Measurements from ENCODE around the gene COG4.
"Not testable (repeated sequence)": the region's sequence is repeated elsewhere in the genome, so short reads cannot be mapped to it uniquely, and the experiment has no call there.

Gene COG4

DNA sequence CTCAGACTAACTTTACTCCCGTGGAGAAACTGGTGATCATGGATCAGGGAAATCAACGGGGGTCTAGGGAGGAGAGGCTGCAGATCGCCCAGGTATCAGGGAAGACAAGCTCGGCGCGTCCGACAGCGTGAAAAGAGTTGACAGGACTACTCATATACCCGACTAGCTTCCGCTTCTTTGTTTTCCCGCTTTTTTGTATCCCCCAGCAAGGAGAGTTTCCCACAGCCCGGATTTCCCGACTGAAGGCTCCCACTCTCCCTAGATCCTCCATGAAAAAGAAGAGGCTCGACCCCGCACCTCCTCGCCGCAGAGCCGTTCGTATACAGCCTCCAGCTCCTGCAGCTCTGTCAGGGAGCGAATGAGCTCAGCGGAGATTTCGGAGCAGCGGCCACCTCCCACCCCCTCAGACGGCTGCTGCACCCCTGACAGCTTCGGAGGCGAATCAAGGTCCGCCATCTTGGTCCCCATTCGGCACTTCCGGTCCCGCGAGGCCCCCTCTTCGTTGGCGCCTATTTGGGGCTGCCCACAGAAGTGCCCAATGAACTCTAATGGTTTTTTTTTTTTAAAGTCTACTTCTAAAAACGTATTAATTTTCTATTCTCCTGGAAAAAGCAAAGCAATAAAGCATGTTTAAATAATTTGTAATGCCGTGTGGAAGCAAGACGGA lies at the start of gene COG4:
Gene COG4 (minus strand): TSS at position 479 of the 667 bp plus-strand sequence. CDS start 11 bp downstream, at position 468.
- peak; percentile 54 for DNase-seq

DNA sequence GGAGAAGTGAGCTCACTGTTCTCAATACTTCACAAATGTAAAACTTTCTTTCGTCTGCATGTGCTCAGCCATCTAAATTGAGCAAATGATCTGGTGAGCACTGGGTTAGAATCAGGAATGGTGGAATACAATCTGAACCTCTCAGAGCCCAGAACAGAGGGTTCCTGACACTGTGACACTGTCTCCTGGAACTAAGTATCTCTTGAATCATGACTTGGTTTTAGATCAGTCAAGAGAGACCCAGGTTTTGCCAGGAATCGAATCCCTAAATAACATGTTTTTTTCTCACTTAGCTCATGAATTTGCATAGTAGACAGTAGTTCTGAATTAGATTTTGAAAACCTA lies 49.5 kb upstream of the COG4 start:
- DNase-seq = no peak

DNA sequence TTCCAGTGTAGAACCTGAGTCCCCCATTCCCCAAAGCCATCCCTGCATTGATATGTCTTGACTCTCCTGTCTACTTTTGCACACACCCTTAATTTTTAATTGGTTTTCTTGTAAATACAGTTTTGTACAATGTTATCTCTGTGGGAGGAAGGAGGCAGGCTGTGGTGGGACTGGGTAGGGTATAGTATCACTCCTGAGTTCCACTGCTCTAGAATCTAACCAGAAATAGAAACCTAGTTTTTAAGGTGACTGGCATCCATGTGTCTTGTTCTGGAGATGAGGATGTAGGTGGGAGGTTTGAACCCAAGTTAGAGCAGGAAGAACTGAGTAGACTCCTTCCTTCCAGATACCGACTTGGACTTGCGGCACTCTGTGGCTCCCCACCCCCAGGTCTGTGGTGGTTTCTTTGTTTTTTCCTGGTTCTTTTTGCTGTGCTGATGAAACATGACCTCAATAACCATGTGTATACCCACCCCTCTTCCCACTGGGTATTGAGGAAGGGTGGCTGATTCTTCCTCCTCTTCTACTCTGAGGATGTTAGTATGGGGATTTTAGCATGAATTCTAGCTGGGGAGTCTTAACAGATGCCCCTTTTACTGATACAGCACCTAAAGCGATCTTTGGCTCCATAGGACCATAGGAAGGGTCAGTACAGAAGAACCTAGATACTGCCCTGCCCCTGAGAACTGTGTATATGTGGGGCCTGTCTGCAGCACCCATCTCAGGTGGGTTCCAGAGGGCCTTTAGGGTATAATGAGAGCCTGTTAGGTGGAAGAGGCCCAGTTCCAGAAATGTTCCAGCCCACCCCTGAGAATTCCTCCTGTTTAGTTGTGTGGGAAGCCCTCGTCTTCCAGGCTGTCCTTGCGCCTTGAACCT lies 48.9 kb upstream of the COG4 start:
- no peak for DNase-seq

DNA sequence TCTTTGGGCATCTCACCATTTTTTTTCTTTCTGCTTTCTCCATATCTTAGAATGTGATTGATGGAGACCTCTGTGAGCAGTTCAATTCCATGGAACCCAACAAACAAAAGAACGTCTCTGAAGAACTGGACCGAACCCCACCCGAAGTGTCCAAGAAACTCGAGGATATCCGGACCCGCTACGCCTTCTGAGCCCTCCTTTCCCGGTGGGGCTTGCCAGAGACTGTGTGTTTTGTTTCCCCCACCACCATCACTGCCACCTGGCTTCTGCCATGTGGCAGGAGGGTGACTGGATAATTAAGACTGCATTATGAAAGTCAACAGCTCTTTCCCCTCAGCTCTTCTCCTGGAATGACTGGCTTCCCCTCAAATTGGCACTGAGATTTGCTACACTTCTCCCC lies 48.3 kb upstream of the COG4 start:
- DNase-seq = no peak

DNA sequence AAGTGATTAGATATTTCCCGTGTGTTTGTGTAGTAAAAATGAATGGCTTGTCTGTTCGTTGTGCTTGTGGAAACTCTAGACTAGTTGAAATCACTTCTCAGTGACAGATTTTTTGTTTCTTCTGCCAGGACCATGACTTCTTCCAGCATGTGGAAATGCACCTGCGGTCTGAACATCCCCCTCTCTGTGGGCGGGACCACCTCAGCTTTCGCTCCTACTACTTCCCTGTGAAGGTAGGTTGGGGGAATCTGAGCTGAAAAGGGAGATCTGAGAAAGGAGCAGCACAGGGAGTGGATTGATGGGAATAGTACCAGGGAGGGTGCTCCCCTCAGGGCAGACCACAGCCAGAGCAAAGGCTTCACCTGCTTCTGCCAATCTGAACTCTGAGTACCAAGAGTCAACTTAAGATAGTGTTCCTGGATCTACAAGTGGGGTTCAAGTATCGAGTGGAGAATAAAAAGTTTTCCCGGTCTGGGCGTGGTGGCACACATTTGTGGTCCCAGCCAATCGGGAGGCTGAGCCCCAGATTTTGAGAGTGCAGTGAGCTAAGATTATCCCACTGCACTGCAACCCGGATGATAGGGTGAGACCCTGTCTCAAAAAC lies 47.7 kb upstream of the COG4 start:
- DNase-seq = no peak

DNA sequence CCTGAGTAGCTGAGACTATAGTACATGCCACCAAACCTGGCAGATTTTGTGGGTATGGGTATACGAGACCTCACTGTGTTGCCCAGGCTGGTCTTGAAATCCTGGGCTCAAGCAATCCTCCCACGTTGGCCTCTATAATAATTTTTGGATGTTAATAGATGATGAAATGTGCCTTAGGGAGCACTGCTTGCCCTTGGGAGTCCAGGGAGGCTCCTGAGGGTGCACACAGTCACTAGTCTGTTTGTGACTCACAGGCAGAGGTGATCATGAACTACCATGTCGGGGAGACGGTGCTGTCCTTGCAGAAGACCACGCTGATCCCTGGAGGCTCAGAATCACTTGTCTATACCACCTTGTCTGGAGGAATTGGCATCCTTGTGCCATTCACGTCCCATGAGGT lies 46.4 kb upstream of the COG4 start:
- DNase-seq = no peak

DNA sequence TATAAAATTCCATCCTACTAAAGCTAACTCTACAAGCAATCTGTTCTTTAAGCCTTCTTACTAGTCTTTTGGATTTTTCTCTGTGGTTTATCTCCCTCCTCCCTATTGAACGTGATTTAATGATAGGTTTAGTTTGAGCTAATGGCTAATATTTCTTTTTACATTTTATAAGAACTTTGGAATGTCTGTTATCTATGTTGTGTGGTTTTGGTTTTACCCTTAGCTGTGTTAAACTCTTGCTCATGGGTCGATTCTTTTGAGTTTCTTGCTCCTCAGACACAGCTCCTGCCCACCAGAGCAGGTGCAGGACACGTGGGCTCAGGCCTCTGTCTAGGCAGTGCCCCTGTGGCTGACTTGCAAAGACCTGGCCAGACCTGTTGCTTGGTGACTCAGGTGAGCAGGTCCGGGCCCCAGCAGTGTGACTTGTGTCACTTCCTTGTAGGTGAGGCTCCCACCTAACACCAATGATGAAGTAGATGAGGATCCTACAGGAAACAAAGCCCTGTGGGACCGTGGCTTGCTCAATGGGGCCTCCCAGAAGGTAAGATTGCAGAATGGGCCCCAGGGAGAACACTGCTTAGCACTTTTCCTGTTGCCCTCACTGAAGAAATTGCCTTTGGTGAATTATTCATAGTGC lies 45.4 kb upstream of the COG4 start:
- no peak for DNase-seq

DNA sequence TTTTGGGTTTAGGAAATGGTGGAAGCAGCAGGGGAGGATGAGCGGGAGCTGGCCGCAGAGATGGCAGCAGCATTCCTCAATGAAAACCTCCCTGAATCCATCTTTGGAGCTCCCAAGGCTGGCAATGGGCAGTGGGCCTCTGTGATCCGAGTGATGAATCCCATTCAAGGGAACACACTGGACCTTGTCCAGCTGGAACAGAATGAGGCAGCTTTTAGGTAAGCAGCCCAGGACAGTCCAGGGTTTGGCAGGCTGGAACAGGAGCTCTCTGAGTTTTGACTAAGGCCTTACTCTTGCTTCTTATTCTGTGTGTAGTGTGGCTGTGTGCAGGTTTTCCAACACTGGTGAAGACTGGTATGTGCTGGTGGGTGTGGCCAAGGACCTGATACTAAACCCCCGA lies 41.7 kb upstream of the COG4 start:
- no peak for DNase-seq

DNA sequence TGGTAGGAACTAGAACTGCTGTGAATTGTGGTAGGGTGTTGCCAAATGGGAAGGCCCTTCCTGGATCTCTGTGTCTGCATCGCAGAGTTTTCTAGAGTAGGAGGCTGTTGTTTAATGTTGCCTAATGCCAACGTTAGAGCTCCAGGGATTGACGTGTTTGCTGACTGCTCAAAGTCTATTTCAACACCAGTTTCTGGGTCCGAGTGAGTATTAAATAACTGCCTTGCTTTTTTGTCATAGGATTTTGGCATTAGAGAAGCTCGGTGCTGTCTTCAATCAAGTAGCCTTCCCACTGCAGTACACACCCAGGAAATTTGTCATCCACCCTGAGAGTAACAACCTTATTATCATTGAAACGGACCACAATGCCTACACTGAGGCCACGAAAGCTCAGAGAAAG lies 40.3 kb upstream of the COG4 start:
- DNase-seq = no peak

DNA sequence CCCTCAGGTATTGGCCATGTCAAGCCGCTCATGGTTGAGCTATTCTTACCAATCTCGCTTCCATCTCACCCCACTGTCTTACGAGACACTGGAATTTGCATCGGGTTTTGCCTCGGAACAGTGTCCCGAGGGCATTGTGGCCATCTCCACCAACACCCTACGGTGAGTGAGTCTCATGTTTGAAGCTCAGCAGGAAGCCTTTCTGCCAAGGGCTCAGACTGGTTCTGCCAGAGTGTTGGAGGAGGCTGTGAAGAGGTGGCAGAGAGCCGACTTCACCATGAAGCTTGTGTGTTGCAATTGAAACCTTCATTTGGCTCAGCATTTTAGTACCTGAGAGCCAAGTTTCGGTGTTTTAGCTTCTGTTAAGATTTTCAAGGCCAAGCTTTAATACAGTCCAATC lies 38.3 kb upstream of the COG4 start:
- no peak for DNase-seq

DNA sequence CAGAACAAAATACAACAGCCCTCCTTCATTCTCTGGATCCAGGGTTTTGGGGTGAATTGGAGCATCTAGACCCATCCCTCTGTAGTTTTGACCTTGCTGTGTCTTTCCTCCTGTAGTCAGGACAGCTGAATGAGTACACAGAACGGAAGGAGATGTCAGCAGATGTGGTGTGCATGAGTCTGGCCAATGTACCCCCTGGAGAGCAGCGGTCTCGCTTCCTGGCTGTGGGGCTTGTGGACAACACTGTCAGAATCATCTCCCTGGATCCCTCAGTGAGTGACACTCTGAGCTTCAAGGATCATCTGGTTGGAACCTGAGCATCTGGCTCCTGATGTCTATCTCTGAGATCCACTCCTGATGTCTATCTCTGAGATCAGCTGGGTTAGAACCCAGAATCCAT lies 32.7 kb upstream of the COG4 start:
- no peak for DNase-seq

DNA sequence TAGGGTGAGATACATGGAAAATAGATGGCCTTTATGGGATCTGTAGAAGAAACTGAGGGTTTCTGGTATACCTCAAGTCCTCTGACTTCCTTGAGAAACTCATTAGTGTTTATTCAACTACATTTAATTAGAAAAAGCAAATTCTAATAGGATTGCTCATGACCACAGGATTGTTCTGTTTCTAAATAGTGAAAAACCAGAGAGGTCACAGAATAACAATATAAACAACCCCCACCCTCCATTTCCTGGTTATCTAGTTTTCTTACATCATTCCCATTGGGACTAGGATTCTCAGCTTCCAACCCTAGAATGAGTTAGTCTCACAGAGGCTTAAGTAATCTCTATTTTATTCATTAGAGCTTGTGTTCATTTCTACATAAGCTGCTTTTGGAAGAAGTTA lies 30.3 kb upstream of the COG4 start:
- no peak for DNase-seq

DNA sequence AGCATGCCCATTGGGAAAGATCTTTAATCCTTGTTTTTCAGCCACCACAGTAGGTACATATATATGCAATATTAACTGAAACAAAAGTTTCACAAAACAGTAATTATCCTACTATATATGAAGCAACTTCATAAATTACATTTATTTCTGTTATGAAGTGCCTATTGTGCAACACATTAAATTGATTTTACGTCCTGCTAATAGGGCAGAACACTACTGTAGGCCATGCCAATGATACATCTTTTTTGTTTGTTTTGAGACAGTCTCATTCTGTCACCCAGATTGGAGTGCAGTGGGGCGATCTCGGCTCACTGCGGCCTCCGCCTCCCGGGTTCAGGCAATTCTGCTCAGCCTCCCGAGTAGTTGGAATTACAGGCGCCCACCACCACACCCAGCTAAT lies 29.3 kb upstream of the COG4 start:
- DNase-seq = no peak

DNA sequence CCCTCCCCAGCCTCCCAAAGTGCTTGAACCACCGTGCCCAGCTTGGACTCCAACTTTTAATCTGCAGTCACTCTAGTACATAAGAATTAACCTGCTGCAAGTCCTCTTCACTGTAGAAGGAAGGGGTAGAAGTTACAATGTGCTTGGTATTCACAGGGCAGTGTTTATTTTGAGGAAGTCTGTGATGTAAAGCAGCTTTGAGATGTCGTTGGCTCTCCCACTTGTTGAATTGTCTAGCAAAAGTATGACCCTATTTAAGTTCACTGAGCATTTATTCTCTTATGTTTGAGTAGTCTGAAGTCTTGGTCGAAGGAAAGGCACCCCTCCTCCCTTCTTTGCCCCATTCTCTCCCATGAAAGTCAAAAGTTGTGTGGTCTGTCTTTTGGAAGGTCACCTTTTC lies 28.4 kb upstream of the COG4 start:
- DNase-seq = no peak

DNA sequence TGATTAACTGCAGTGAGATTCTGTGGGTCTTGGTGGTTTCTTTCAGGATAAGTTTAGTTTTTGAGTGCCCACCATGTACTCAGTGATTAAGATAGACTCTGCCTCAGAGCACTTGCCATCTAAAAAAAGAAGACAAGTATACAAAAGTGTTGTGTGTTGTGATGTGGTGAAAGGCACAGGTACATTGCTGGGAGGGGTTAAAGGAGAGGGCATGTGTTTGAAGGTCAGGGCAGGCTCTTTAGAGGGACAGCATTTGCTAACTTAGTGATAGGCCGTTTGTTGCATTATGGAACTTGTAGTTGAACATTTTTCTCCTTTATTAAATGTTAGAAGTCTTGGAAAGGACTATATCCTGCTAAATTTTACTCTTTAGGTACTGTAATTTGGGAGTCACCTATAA lies 26.7 kb upstream of the COG4 start:
- DNase-seq = no peak

DNA sequence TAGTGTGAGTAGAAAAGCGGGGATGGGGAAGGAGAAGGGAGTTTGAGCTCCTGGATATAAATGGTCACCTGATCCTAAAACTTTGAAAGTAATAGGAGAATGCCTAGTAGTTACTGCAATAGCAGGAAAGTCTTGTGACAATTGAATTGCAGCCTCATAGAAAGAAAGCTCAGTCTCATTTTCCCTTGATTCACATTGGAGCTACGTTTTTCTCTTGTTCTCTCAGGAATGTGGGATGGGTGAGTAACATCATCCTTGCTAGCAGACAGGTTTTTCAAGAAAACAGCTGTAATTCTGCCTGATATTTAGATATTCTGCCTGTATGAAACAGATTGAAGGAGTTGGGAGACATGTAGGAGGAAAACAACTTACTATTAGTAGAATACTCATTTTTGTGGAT lies 25.6 kb upstream of the COG4 start:
- no peak for DNase-seq

DNA sequence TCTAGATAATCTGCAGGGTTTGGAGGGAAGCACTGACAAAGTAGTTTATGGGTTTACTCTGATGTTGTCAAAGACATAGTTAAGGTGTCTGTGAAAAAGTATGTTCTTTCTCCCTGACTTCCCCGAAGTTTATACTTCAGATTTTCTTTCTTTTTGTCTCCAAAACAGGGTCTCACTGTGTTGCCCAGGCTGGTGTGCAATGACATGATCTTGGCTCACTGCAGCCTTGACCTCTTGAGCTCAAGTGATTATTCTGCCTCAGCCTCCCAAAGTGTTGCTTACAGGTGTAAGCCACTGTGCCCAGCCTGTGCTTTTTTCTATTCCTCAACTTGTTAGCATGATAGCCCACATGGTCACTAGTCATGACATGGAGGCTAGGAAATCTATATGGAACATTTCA lies 21.2 kb upstream of the COG4 start:
- DNase-seq = no peak

DNA sequence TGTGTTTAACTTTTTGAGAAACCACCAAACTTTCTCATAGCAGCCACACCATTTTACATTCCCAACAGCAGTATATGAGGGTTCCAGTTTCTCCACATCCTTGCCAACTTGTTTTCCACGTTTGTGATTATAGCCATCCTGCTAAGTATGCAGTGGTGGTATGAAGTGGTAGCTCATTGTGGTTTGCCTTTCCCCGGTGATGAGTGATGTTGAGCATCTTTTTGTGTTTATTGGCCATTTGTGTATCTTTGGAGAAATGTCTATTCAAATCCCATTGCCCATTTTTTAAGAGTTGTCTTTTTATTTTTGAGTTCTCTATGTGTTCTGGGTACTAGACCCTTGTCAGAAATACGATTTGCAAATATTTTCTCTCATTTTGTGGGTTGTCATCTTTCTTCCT lies 17.6 kb upstream of the COG4 start:
- no peak for DNase-seq

DNA sequence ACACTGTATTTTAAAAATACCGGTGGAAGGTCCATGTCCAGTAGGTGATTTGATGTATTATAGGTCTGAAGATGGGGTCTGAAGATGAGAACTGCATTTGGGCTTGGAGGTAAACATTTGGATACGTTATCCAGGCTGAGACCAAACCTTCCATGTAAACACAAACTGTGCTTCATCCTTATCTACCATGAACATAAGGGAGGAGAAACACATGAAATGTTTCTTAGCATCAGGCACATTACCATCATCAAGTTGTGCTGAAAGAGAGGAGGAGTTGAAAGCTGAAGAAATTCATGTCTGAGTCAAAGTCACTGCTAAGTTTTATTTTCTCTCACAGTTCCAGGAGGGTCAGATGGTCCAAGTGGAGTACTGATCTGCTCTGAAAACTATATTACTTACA lies 11.6 kb upstream of the COG4 start:
- no peak for DNase-seq

DNA sequence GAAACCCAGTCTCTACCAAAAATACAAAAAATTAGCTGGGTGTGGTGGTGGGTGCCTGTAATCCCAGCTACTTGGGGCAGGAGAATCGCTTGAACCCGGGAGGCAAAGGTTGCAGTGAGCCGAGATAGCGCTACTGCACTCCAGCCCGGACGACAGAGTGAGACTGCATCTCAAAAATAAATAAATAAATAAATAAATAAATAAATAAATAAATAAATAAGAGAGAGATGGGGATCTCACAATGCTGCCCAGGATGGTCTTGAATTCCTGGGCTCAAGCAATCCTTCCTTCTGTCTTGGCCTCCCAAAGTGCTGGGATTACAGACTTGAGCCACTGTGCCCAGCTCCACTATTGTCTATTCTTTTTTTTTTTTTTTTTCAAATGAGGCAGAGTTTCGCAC lies 6.6 kb upstream of the COG4 start:
- DNase-seq = not testable (repeated sequence)

DNA sequence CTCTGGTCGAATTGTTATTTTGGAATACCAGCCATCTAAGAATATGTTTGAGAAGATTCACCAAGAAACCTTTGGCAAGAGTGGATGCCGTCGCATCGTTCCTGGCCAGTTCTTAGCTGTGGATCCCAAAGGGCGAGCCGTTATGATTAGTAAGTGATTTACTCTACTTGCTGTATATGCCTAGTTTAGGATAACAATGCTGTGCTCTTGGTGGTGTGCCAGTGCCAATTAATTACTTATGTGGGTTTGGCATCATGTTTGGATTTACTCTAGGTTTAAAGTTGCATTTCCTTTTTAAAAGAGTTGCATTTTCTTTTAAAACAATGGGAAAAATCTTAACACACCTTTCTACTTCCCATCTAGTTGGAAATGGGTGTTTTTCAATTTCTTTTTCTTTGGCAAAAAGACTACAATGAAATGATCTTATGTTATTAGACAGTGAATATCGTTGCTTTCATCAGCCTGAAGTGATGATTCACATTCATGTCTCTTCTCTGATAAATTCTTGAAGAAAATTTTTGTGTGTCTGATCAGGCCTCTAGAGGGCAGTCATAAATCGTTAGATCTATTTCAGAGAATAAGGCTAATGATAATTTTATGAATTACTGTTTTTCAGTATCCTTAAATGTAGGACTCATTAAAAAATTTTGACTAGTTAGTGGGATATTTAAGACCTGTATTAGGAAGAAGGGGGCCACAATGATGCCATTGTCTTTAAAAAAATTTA lies 5.9 kb upstream of the COG4 start:
- DNase-seq = no peak

DNA sequence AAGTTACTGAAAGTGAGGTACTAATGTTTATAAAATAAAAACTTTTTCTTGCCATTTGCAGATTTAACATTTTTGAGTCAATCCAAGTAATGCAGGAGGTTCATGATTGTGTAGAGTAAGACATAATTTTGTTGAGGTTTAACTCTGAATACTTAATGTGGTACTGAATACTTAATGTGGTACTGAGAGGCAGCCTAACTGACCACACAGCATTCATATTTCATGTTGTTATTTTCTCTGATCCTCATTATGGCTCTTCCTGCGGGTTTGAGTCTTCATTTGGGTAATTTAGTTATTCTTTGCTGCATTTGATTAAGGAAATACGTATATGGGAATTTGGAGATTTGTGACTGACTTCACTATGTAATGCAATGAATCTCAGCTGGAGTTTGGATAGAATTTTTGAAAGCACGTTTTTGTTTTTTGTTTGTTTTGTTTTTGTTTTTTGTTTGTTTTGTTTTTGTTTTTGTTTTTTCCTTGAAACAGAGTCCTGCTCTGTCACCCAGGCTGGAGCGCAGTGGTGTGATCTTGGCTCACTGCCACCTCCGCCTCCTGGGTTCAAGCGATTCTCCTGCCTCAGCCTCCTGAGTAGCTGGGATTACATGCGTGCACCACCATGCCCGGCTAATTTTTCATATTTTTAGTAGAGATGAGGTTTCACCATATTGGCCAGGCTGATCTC lies 4.1 kb upstream of the COG4 start:
- no peak for DNase-seq

DNA sequence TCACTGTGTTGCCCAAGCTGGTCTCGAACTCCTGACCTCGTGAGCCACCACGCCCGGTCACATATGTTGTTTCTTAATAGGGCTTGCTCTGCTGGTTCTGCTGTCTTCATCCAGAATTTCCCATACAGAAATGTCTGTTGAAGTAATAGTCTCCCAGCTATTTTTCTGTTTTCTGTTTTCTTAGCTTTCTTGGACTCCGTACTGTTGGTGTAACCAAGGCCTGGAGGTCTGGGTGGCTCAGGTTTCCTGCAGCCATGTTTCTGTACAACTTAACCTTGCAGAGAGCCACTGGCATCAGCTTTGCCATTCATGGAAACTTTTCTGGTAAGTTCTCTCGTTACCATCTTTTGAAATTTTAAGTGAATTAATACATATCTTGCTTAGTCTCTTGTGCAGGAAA lies 3.0 kb upstream of the COG4 start:
- DNase-seq = no peak

All from NCI-H2029 treated with DMSO at 0.1 percent for 48 hours (cell line).